Uterus (tissue), 2 donors: ENCODE measurements around the gene ISG15.

Experiments
- CTCF ChIP-seq, 4 experiments: fragments of 200-600 bp in 2 of 4; fragments of 450-650 bp in 2 of 4; sonication (generic) in 2 of 4; IDR thresholded peaks; one replicate each; pipeline ENCODE4 v1.5.1; 2016 to 2019; ENCODE audit warnings: antibody characterized with exemption in 4 of 4, mild to moderate bottlenecking in 2 of 4, moderate library complexity in 1 of 4
- POLR2A ChIP-seq, 2 donors: fragments of 450-650 bp; IDR thresholded peaks; one replicate each; pipeline ENCODE4 v1.6.1; 2016; ENCODE audit warnings: antibody characterized with exemption in 2 of 2, mild to moderate bottlenecking in 1 of 2, moderate library complexity in 1 of 2

- no peak for TF ChIP-seq CTCF (IDR thresholded peaks at IDR 0.05)
- TF ChIP-seq POLR2A (IDR thresholded peaks at IDR 0.05): peak in 1 of 2 donors; percentile 23
Observed at GRCh38 chr1:1059494-1060280, 46.4 kb downstream of the ISG15 start.
